DMS153 (cell line): ENCODE data around the gene WDR59.
"Not testable (repeated sequence)": the region's sequence is repeated elsewhere in the genome, so short reads cannot be mapped to it uniquely, and the experiment has no call there.

Experiments
- DNase-seq: peaks from one replicate; lab custom pipeline; 2025; lab: John Stamatoyannopoulos, UW

WDR59 gene

DNA sequence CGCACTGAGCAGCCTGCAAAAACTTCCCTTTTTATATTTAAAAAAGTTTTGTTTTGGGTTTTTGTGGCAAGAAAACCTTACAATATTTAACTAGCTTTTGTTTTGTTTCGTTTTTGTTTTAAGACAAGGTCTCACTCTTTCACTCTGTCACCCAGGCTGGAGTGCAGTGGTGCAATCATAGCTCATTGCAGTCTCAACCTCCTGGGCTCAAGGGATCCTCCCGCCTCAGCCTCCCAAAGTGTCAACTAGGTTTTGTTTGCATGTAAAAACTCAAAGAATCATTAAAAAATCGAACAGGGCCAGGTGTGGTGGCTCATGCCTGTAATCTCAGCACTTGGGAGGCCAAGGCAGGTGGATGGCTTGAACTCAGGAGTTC lies 132.4 kb downstream of the WDR59 start:
- DNase-seq: no peak

DNA sequence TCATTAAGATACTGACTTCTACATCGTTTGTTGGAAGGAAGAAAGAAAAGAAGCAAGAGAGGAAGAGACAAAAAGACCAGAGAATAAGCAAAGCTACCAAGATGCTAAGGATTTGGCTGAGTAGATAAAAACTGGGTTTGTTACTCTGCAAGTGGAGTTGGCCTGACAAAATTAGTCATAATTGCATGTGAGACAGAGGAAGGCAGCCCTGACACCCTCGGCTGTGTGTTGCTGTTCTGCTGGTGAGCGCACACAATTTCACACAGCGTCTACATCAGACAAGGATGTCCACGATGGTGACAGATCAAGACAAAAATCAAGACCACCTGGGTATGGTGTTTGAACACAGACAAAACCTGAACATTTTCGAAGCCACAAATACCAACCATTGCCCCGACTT lies 134.9 kb downstream of the WDR59 start:
- DNase-seq: no peak

DNA sequence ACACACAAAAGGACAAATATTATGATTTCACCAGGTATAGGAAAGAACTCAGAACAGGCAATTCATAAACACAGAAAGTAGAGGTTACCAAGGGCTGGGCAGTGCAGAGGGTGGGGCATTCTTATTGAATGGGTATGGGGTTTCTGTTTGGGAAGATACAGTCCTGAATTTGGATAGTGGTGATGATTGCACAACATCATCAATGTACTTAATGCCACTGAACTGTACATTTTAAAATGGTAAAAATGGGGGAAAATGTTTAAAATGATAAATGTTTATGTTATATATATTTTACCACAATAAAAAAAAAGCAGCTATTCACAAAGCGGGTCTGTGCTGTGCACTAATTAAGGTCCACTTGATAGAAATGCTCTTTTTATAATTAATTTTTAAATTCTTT lies 137.7 kb downstream of the WDR59 start:
- no peak for DNase-seq

- DNase-seq: no peak
These were observed 138.2 kb downstream of the WDR59 start for GRCh38 chr16:74846714-74847113.

DNA sequence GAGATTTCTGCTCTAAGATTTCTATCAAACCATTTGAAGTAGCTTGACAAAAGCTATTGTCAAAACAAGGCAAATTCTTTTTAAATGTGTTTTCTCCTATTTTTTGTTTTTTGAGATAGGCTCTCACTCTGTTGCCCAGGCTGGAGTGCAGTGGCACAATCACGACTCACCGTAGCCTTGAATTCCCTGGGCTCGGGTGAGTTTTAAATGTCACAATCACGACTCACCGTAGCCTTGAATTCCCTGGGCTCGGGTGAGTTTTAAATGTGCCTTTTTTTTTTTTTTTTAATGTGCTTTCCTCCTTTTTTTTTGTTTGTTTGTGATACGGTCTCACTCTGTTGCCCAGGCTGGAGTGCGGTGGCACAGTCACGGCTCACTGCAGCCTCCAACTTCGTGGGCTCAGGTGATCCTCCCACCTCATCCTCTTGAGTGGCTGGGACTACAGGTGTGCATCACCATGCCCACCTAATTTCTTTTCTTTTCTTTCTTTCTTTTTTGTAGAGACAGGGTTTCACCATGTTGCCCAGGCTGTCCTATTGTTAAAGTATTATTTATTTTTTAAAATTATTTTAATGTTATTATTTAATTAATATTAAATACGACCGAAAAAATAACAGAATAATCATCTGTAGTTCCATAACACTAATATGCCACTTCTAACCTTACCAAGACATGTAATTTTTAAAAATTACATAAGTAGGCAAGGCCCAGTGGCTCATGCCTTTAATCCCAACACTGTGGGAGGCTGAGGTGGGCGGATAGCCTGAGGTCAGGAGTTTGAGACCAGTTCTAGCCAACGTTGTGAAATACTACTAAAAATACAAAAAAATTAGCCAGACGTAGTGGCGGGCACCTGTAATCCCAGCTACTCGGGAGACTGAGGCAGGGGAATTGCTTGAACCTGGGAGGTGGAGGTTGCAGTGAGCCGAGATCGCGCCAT lies 140.6 kb downstream of the WDR59 start:
- DNase-seq: no peak

DNA sequence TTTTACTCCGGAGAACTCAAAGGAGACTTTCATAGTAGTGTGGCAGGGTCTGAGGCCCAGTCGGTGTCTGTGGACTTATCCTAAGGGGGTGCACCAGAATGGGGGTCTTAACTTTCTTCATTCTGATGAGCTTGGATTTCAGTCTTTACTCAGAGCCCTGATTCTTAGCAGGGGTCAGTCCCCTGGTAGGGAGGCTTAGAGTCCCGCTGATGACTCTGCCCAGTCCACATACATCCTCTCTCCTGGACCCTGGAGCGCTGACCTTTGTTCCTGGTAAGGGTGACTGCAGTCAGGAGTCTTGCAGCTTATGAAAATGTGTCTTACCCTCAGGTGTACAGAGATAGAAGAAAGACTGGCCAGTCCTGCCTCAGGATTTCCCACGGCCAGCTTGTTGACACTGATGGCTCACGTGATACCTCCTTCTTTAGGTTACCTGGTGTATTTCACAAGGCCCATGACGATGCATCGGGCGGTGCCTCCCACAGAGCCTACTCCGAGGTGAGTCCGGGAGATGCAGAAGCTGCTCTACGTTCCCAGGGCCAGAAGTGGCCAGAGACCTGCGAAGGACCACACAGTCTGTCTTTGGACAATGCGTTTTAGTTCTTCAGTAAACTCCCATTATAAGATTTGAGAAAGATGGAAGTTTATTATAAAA lies 141.4 kb downstream of the WDR59 start:
- DNase-seq: not testable (repeated sequence)

- no peak for DNase-seq
These were observed 142.5 kb downstream of the WDR59 start for GRCh38 chr16:74842413-74842812.

GRCh38 chr16:74841904-74842303 lies 143.0 kb downstream of the WDR59 start:
- DNase-seq: no peak

DNA sequence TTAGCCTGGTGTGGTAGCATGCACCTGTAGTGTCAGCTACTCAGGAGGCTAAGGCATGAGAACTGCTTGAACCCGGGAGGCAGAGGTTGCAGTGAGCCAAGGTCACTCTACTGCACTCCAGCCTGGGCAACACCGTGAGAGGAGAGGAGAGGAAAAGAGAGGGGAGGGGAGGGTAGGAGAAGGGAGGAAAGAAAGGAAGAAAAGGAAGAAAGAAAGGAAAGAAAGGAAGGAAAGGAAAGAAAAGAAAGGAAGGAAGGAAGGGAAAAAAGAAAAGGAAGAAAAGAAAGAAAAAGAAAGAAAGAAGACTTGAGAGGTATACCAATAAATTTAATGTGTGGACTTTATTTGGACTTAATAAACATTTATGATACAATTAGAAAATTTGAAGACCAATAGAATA lies 143.5 kb downstream of the WDR59 start:
- DNase-seq: no peak

DNA sequence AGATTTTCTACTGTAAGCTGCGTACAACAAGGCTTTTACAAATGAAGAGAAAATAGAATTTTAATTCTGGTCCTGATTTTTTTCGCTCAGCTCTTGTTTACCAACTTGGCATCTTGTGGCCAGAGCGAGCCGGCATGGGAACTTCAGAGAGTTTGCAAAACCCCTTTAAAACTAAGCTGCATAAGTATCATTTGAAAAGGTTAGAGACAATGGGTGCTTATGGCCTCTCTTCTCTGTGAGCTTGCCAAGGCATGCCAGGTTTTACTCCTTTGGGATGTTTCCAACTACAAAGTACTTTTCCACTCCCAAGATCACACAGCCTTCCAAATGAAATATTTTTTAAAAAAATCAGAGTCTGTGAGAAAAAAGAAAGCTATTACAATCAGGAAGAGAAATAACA lies 147.9 kb downstream of the WDR59 start:
- DNase-seq: no peak

- DNase-seq: no peak
These were observed 148.7 kb downstream of the WDR59 start for GRCh38 chr16:74836111-74836671.

GRCh38 chr16:74832228-74832627 lies 152.7 kb downstream of the WDR59 start:
- DNase-seq: no peak

DNA sequence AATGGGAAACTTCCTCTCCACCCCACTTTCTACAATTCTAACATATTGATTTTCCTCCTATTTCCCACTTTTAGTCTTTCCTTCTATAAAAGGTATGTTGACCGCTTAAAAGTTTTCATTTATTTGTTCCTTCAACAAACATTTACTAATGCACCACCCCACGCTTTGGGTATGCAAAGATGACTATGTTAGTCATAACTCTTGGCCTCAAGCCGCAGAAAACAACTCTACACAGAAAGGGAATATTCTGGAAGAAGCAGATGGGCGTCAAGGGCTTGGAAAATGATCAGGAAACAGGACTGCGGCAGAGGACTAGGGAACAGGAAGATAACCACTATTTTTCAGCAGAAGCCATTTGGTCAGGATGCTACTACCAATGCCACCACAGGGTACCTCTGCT lies 153.5 kb downstream of the WDR59 start:
- DNase-seq: no peak

GRCh38 chr16:74830648-74831047 lies 154.3 kb downstream of the WDR59 start:
- DNase-seq: no peak

DNA sequence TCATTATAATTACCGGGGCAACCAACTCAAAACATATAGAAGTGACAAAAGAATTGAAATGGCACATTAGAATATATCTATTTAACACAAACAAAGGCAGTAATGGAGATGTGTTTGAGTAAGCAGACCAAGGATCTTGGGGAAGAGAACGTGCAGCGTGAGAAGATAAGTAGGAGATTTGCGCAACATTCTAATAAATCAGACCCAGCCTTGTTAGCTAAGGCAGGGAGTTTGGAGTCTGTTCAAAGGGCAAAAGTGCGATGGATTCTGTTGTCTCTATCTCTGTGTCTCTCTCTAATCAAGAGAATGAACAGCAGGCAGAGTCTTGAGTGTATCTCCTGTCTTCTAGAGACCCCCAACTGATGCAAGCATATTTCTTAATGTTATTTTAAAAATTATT lies 155.3 kb downstream of the WDR59 start:
- DNase-seq: no peak

DNA sequence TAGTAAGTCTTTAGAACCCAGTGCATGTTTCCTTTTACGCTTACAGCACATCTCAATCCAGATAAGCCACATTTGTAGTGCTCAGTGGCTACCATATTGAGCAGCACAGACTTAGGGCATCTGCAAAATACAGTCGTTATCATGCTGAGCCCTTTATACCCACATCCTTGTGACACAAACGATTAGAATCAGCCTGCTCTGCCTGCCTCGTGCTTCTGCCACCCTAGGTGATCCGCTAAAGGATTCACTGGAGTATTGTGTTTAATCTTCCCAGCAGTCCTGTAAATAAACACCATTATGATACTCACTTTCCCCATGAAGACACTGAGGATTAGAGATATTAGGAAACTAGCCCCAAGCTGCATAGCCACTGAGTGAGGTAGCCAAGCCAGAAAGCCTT lies 159.0 kb downstream of the WDR59 start:
- DNase-seq: no peak

DNA sequence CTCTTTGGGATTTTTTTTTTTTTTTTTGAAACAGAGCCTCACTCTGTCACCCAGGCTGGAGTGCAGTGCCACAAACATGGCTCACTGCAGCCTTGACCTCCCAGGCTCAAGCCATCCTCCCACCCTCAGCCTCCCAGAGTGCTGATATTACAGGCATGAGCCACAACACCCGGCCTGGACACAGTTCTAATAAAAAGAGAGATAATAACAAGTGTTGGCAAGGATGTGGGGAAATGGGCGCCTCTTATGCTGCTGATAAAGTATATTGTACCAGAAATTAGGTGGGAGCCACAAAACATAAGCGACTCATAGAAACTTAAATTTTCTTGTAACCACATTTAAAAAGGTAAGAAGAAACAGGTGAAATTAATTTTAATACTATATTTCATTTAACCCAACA lies 159.9 kb downstream of the WDR59 start:
- DNase-seq: no peak
